ENCODE results near the gene SNCAIP. TPM values are rescaled to one million over a fixed set of nuclear protein-coding genes. Genes with fewer than 3 reads are reported as not detected.

SNCAIP gene
- total RNA-seq, 1 donor from 2014 or later: 1.3 TPM

- intact Hi-C loops (cut with DNase I): no loop called here
Measured at GRCh38 chr5:122385808-122386207, 73.8 kb downstream of the SNCAIP start.

GRCh38 chr5:122390154-122390553 lies 78.1 kb downstream of the SNCAIP start:
- DNase-seq (ENCODE audit: low spot score): no peak
- intact Hi-C loops (cut with DNase I): no loop called here

More at GRCh38 chr5:122385808-122386207, 73.8 kb downstream of the SNCAIP start:
- no peak for DNase-seq (ENCODE audit: low spot score)

GRCh38 chr5:122390694-122391093 lies 78.7 kb downstream of the SNCAIP start:
- intact Hi-C loops (cut with DNase I): no loop called here
- no peak for DNase-seq (ENCODE audit: low spot score)

- intact Hi-C loops (cut with DNase I): no loop called here
- DNase-seq (ENCODE audit: low spot score): no peak
Measured at GRCh38 chr5:122391621-122392020, 79.6 kb downstream of the SNCAIP start.

- no peak for DNase-seq (ENCODE audit: low spot score)
- intact Hi-C loops (cut with DNase I): no loop called here
Measured at GRCh38 chr5:122392224-122392623, 80.2 kb downstream of the SNCAIP start.

GRCh38 chr5:122392824-122393223 lies 80.8 kb downstream of the SNCAIP start:
- DNase-seq (ENCODE audit: low spot score): no peak
- intact Hi-C loops (cut with DNase I): no loop called here

- no peak for DNase-seq (ENCODE audit: low spot score)
- intact Hi-C loops (cut with DNase I): no loop called here
Measured at GRCh38 chr5:122394284-122394930, 82.4 kb downstream of the SNCAIP start.

- intact Hi-C loops (cut with DNase I): no loop called here
- DNase-seq (ENCODE audit: low spot score): no peak
Measured at GRCh38 chr5:122398016-122398415, 86.0 kb downstream of the SNCAIP start.

GRCh38 chr5:122400341-122400740 lies 88.3 kb downstream of the SNCAIP start:
- intact Hi-C loops (cut with DNase I): no loop called here
- DNase-seq (ENCODE audit: low spot score): no peak

GRCh38 chr5:122400938-122401337 lies 88.9 kb downstream of the SNCAIP start:
- intact Hi-C loops (cut with DNase I): no loop called here
- DNase-seq (ENCODE audit: low spot score): no peak

- intact Hi-C loops (cut with DNase I): no loop called here
- DNase-seq (ENCODE audit: low spot score): no peak
Measured at GRCh38 chr5:122401976-122402725, 90.1 kb downstream of the SNCAIP start.

- intact Hi-C loops (cut with DNase I): no loop called here
- DNase-seq (ENCODE audit: low spot score): no peak
Measured at GRCh38 chr5:122402955-122403685, 91.1 kb downstream of the SNCAIP start.

- DNase-seq (ENCODE audit: low spot score): no peak
- intact Hi-C loops (cut with DNase I): no loop called here
Measured at GRCh38 chr5:122404018-122404417, 92.0 kb downstream of the SNCAIP start.

GRCh38 chr5:122404653-122405362 lies 92.8 kb downstream of the SNCAIP start:
- intact Hi-C loops (cut with DNase I): no loop called here
- DNase-seq (ENCODE audit: low spot score): no peak

GRCh38 chr5:122405751-122406150 lies 93.7 kb downstream of the SNCAIP start:
- no peak for DNase-seq (ENCODE audit: low spot score)
- intact Hi-C loops (cut with DNase I): no loop called here

GRCh38 chr5:122406181-122406580 lies 94.1 kb downstream of the SNCAIP start:
- intact Hi-C loops (cut with DNase I): no loop called here
- no peak for DNase-seq (ENCODE audit: low spot score)

GRCh38 chr5:122408592-122409224 lies 96.7 kb downstream of the SNCAIP start:
- intact Hi-C loops (cut with DNase I): no loop called here

GRCh38 chr5:122412966-122413365 lies 100.9 kb downstream of the SNCAIP start:
- intact Hi-C loops (cut with DNase I): no loop called here
- DNase-seq (ENCODE audit: low spot score): no peak

More at GRCh38 chr5:122408592-122409224, 96.7 kb downstream of the SNCAIP start:
- DNase-seq (ENCODE audit: low spot score): no peak

- DNase-seq (ENCODE audit: low spot score): no peak
- intact Hi-C loops (cut with DNase I): no loop called here
Measured at GRCh38 chr5:122413722-122414121, 101.7 kb downstream of the SNCAIP start.

All from cardiac septum (tissue), 1 donor.